Panc1 (cell line): Measurements from ENCODE around the gene ZNF469. TPM values are rescaled to one million over a fixed set of nuclear protein-coding genes. Genes with fewer than 3 reads are reported as not detected.

Experiments used
- ATAC-seq: fragments of 200-7000 bp; cut with Tn5 transposase; 2 replicates; pipeline ENCODE4 v1.9.1; 2020; ENCODE audit warnings: mild to moderate bottlenecking, moderate library complexity
- BruUV-seq: library from RNA; stranded (reverse); fragments of 400-500 nt; replicated peaks from 2 replicates; lab custom pipeline; 2021; lab: Mats Ljungman, UMichigan
- CTCF ChIA-PET: fragments of 300-600 bp; sonication (Branson Sonifier 250); formaldehyde crosslinking; loops from one replicate; lab custom pipeline; 2022; ENCODE audit warnings: antibody characterized with exemption; lab: Charles Lee
- POLR2A ChIA-PET: fragments of 300-600 bp; sonication (Branson Sonifier 250); formaldehyde crosslinking; loops from one replicate; lab custom pipeline; 2022; ENCODE audit warnings: antibody characterized with exemption; lab: Charles Lee
- DNase-seq: peaks from one replicate; pipeline ENCODE4 v3.0.0-alpha.2; 2010; ENCODE audit warnings: low read depth, low spot score
- H3K27ac ChIP-seq: 2 replicates; pipeline ENCODE4 v1.5.1; 2011; ENCODE audit warnings: mild to moderate bottlenecking, low read length, inconsistent platforms
- H3K27me3 ChIP-seq: fragments of 200-500 bp; sonication (Bioruptor generic); 2 replicates; pipeline ENCODE4 v1.6.0; 2014; ENCODE audit warnings: low read length, inconsistent platforms; ENCODE audit not compliant: control insufficient read depth, insufficient read depth
- H3K36me3 ChIP-seq: fragments of 200-500 bp; sonication (Bioruptor generic); 2 replicates; pipeline ENCODE4 v1.5.1; 2014; ENCODE audit warnings: inconsistent platforms, mild to moderate bottlenecking, low read length, moderate library complexity; ENCODE audit not compliant: control insufficient read depth, insufficient read depth
- H3K4me1 ChIP-seq: 2 replicates; pipeline ENCODE4 v1.5.1; 2011; ENCODE audit warnings: inconsistent platforms, mild to moderate bottlenecking, low read length, moderate library complexity; ENCODE audit not compliant: control insufficient read depth, insufficient read depth
- H3K4me3 ChIP-seq, 2 experiments: 2 replicates each; pipeline ENCODE4 v1.5.1; 2011 to 2012; ENCODE audit warnings: low read depth in 2 of 2, low read length in 2 of 2, mild to moderate bottlenecking in 2 of 2, inconsistent platforms in 1 of 2, moderate library complexity in 1 of 2
- H3K9me3 ChIP-seq: fragments of 200-500 bp; sonication (Bioruptor generic); 2 replicates; pipeline ENCODE4 v1.5.1; 2014; ENCODE audit warnings: low read depth, mild to moderate bottlenecking, inconsistent platforms, low read length, moderate library complexity; ENCODE audit not compliant: control insufficient read depth, insufficient read depth
- POLR2AphosphoS5 ChIP-seq: IDR thresholded peaks from 2 replicates; pipeline ENCODE4 v1.6.1; 2012; ENCODE audit warnings: mild to moderate bottlenecking, low read depth, low read length, moderate library complexity
- SIN3A ChIP-seq: IDR thresholded peaks from 2 replicates; pipeline ENCODE4 v1.6.1; 2012; ENCODE audit warnings: low read depth, mild to moderate bottlenecking, low read length, moderate library complexity, borderline replicate concordance; ENCODE audit not compliant: insufficient read depth
- TCF7L2 ChIP-seq: IDR thresholded peaks from 2 replicates; pipeline ENCODE4 v1.6.1; 2011; ENCODE audit warnings: mild to moderate bottlenecking, low read depth, low read length, inconsistent platforms
- in situ Hi-C: cut with HindIII; loops from 2 replicates; pipeline ENCODE4 v1.10.0; 2016; ENCODE audit warnings: low sequenced_read_pairs, low pct_unique_long_range_greater_than_20kb
- intact Hi-C: fragments of 100-400 bp; cut with micrococcal nuclease; formaldehyde crosslinking; loops from one replicate; pipeline ENCODE4 v1.10.0; 2022; ENCODE audit not compliant: unreplicated experiment
- total RNA-seq: library from RNA; stranded (reverse); gene quantifications from one replicate; pipeline ENCODE4 v1.2.1, GENCODE V29; 2021; ENCODE audit not compliant: unreplicated experiment
- TF ChIP-seq, protein P1 (sequence below): fragments of 450-650 bp; IDR thresholded peaks from 2 replicates; pipeline ENCODE4 v1.5.1; 2017; ENCODE audit warnings: mild to moderate bottlenecking
- TF ChIP-seq, protein P2 (sequence below), 2 experiments: IDR thresholded peaks; 2 replicates each; pipeline ENCODE4 v1.6.1; 2011 to 2012; ENCODE audit warnings: low read depth in 2 of 2, control low read depth in 1 of 2, low read length in 1 of 2, mild to moderate bottlenecking in 1 of 2, moderate library complexity in 1 of 2; ENCODE audit not compliant: insufficient read depth in 1 of 2

The ZNF469 gene
- total RNA-seq, 1 experiment from 2014 or later, result 1.3 TPM

- Histone ChIP-seq H3K36me3 (no peaks in the 10 kb centered on the region), H3K9me3 (no peaks in the 10 kb centered on the region), H3K27me3 (no peaks in the 10 kb centered on the region), H3K27ac (no peak overlapping the region), H3K4me3 (no peak overlapping the region), H3K4me1 (no peaks in the 10 kb centered on the region)
- no peak for ATAC-seq
- CTCF ChIA-PET, result interaction anchor here (0.5 kb wide), 1 partner anchor 69 kb away, joined by 3 read pairs; no protein-coding TSS in a partner anchor
- no peak for TF ChIP-seq POLR2AphosphoS5
- TF ChIP-seq, protein P1, sequence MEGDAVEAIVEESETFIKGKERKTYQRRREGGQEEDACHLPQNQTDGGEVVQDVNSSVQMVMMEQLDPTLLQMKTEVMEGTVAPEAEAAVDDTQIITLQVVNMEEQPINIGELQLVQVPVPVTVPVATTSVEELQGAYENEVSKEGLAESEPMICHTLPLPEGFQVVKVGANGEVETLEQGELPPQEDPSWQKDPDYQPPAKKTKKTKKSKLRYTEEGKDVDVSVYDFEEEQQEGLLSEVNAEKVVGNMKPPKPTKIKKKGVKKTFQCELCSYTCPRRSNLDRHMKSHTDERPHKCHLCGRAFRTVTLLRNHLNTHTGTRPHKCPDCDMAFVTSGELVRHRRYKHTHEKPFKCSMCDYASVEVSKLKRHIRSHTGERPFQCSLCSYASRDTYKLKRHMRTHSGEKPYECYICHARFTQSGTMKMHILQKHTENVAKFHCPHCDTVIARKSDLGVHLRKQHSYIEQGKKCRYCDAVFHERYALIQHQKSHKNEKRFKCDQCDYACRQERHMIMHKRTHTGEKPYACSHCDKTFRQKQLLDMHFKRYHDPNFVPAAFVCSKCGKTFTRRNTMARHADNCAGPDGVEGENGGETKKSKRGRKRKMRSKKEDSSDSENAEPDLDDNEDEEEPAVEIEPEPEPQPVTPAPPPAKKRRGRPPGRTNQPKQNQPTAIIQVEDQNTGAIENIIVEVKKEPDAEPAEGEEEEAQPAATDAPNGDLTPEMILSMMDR, result no peak
- TF ChIP-seq TCF7L2, result no peak
- TF ChIP-seq, protein P2, sequence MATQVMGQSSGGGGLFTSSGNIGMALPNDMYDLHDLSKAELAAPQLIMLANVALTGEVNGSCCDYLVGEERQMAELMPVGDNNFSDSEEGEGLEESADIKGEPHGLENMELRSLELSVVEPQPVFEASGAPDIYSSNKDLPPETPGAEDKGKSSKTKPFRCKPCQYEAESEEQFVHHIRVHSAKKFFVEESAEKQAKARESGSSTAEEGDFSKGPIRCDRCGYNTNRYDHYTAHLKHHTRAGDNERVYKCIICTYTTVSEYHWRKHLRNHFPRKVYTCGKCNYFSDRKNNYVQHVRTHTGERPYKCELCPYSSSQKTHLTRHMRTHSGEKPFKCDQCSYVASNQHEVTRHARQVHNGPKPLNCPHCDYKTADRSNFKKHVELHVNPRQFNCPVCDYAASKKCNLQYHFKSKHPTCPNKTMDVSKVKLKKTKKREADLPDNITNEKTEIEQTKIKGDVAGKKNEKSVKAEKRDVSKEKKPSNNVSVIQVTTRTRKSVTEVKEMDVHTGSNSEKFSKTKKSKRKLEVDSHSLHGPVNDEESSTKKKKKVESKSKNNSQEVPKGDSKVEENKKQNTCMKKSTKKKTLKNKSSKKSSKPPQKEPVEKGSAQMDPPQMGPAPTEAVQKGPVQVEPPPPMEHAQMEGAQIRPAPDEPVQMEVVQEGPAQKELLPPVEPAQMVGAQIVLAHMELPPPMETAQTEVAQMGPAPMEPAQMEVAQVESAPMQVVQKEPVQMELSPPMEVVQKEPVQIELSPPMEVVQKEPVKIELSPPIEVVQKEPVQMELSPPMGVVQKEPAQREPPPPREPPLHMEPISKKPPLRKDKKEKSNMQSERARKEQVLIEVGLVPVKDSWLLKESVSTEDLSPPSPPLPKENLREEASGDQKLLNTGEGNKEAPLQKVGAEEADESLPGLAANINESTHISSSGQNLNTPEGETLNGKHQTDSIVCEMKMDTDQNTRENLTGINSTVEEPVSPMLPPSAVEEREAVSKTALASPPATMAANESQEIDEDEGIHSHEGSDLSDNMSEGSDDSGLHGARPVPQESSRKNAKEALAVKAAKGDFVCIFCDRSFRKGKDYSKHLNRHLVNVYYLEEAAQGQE (IDR thresholded peaks at IDR 0.05; ENCODE audit: insufficient read depth in 1 of 2, low read depth in 2 of 2, low read length in 1 of 2), result no peak
- no peak for TF ChIP-seq SIN3A
- intact Hi-C loops, result no loop called here
- no TSS peak for BruUV-seq
- no peak for DNase-seq
- in situ Hi-C loops, result loop anchor here (10.0 kb wide), 1 partner anchor 108 kb away; no protein-coding TSS in a partner anchor
- POLR2A ChIA-PET, result no interaction called here
These were observed 19.9 kb downstream of the ZNF469 start for GRCh38 chr16:88402551-88403240.

DNA sequence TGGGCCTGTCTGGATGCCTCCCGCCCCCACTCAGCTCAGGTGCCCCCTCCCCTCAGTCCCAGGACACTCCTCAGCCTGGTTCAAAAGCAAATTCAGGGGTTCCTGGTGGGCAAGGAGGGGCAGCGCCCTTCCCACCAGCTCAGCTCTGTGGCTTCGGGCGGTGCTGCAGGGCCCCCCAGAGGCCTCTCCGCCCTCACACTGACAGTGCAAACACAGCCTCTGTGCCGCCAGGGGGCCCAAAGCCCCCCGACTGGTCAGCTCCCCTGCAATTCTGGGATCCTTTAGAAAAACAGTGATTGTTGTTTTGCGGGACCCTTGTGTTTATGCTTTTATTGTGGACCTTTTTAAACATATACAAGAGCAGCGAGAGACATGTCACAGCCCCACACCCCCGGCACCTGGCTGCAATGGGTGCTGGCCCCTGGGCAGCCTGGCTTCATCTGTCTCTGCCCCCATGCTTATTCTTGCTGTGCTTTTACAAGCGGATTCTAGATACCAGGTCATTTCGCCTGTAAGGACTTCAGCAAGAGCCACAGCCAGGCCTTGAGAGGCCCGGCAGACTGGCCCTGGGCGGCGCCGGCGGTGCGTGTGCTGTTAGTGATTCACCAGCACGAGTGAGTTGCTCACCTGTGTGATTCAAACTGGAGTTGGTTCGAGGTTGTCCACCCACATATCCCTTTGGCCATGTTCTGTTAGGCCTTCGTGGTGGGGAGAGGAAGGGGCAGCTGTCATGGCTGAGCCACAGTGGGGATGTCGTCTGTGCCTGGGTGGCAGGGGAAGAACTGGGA is 21.2 kb downstream of the ZNF469 start:
- Histone ChIP-seq H3K27ac (no peak overlapping the region), H3K9me3 (no peaks in the 10 kb centered on the region), H3K36me3 (no peaks in the 10 kb centered on the region), H3K27me3 (no peaks in the 10 kb centered on the region), H3K4me3 (no peak overlapping the region), H3K4me1 (no peaks in the 10 kb centered on the region)
- no peak for TF ChIP-seq SIN3A
- TF ChIP-seq, protein P1, result no peak
- TF ChIP-seq, protein P2 (IDR thresholded peaks at IDR 0.05; ENCODE audit: insufficient read depth in 1 of 2, low read depth in 2 of 2, low read length in 1 of 2), result no peak
- TF ChIP-seq POLR2AphosphoS5, result no peak
- no peak for TF ChIP-seq TCF7L2
- in situ Hi-C loops (loop anchor here (10.0 kb wide), 1 partner anchor 109 kb away; no protein-coding TSS in a partner anchor), intact Hi-C loops (no loop called here)
- POLR2A ChIA-PET, result no interaction called here
- ATAC-seq, result peak; percentile 46; the same call in 1 of the 2 replicates
- no peak for DNase-seq
- CTCF ChIA-PET, result no interaction called here
- BruUV-seq, result no TSS peak
